Activated CD4-positive, alpha-beta T cell treated with anti-CD3 and anti-CD28 coated beads, Interleukin-2, amount 50 U/mL, for 48 hours (primary cell): ENCODE results near the gene LILRB2.
"Not testable (repeated sequence)": the region's sequence is repeated elsewhere in the genome, so short reads cannot be mapped to it uniquely, and the experiment has no call there.

ENCODE experiments used
- DNase-seq, 2 experiments: peaks; one replicate each; pipeline ENCODE4 v3.0.0-alpha.2; 2020

Gene LILRB2

GRCh38 chr19:54239491-54240371 is 41.2 kb downstream of the LILRB2 start:
- DNase-seq = not testable (repeated sequence)

- no peak for DNase-seq
Measured at GRCh38 chr19:54233941-54234340, 47.0 kb downstream of the LILRB2 start.

- peak; percentile 96 to 97 for DNase-seq
Measured at GRCh38 chr19:54231077-54231931, 49.6 kb downstream of the LILRB2 start.

GRCh38 chr19:54230031-54230430 is 50.9 kb downstream of the LILRB2 start:
- DNase-seq = no peak

- DNase-seq = no peak
Measured at GRCh38 chr19:54229146-54229545, 51.8 kb downstream of the LILRB2 start.

- DNase-seq = not testable (repeated sequence)
Measured at GRCh38 chr19:54224619-54225018, 56.3 kb downstream of the LILRB2 start.

- not testable (repeated sequence) for DNase-seq
Measured at GRCh38 chr19:54223937-54224281, 57.0 kb downstream of the LILRB2 start.
